ENCODE data around the gene ITPR2.

DNA sequence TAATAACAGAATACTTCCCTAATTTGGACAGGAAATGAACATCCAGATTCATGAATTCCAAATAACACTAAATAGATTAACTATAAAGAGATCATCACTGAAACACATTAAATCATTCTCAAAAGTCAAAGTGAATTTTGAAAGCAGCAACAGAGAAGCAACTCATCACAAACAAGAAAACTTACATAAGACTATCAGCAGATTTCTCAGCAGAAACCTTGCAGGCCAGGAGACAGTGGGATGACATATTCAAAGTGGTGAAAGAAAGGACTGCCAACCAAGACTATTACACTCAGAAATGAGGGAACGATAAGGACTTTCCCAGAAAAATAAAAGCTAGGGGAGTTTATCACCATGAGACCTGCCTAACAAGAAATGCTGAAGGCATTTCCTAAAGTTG is 70.8 kb downstream of the ITPR2 start:
- TF ChIP-seq MYC (CRISPR knock-in tag; IDR thresholded peaks at IDR 0.05; ENCODE audit: borderline replicate concordance) (no peak), ARNT (IDR thresholded peaks at IDR 0.05) (no peak), RNF2 (conservative IDR thresholded peaks at IDR 0.05; ENCODE audit: low read depth) (no peak), MED13 (CRISPR knock-in tag; IDR thresholded peaks at IDR 0.05) (no peak)
- TF ChIP-seq, protein P1, sequence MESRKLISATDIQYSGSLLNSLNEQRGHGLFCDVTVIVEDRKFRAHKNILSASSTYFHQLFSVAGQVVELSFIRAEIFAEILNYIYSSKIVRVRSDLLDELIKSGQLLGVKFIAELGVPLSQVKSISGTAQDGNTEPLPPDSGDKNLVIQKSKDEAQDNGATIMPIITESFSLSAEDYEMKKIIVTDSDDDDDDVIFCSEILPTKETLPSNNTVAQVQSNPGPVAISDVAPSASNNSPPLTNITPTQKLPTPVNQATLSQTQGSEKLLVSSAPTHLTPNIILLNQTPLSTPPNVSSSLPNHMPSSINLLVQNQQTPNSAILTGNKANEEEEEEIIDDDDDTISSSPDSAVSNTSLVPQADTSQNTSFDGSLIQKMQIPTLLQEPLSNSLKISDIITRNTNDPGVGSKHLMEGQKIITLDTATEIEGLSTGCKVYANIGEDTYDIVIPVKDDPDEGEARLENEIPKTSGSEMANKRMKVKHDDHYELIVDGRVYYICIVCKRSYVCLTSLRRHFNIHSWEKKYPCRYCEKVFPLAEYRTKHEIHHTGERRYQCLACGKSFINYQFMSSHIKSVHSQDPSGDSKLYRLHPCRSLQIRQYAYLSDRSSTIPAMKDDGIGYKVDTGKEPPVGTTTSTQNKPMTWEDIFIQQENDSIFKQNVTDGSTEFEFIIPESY (CRISPR knock-in tag; IDR thresholded peaks at IDR 0.05): no peak
